ENCODE results near the gene SUSD3. TPM values are rescaled to one million over a fixed set of nuclear protein-coding genes. Genes with fewer than 3 reads are reported as not detected.

Gene SUSD3
- total and polyA plus RNA-seq, 10 of the 15 experiments (the other 5 are each of a cell fraction or from before 2014, with no cell fraction given) = 2.5 to 92.0 (median 31.1) TPM

DNA sequence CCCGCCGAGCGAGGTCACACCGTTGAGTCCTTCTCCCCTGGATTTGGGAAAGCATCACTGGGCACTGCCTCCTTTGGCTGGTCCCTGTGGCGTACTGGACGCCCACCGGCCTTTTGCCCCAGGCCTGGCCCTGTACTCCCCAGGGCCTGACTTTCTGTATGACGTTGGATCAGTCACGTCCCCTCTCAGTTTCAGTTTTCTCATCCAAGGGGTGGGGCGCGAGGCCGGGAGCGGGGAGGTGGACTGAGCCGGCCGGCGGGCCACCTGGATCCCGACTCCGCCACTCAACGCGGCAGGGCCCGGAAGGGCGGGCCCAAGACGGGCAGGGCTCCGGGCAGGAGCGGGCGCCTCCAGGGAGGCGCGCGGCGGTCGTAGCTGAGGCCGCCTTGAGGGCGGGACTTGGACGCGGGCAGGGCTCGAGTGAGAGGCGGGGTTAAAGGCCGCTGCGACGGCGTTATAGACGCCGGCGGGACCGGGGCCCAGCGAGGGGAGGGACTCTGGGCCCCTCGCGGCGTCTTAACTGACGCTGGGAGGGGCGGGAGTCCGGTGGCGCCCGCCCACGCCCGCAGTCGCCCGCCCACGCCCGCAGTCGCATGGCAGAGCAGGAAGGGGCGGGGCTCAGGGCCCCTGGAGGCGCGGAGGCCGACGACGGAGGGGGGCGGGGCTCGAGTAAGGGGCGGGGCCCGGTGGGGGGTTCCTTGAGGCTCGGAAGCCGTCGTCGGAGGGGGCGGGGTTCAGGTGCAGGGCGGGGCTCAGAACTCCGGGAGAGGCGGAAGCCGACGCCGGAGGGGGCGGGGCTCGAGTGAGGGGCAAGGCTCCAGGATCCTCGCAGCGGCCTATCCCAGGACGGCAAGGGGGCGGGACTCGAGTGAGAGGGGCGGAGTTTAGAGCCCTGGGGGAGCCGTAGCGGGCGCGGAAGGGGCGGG lies 37.0 kb downstream of the SUSD3 start (continued):
- TF ChIP-seq, protein P1, sequence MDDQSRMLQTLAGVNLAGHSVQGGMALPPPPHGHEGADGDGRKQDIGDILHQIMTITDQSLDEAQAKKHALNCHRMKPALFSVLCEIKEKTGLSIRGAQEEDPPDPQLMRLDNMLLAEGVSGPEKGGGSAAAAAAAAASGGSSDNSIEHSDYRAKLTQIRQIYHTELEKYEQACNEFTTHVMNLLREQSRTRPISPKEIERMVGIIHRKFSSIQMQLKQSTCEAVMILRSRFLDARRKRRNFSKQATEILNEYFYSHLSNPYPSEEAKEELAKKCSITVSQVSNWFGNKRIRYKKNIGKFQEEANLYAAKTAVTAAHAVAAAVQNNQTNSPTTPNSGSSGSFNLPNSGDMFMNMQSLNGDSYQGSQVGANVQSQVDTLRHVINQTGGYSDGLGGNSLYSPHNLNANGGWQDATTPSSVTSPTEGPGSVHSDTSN (IDR thresholded peaks at IDR 0.05; ENCODE audit: insufficient replicate concordance, low read depth, low read length) = peak; percentile 57
- TF ChIP-seq RCOR1 (conservative IDR thresholded peaks at IDR 0.05; ENCODE audit: low read depth, low read length) = no peak
- TF ChIP-seq NFYA (IDR thresholded peaks at IDR 0.05; ENCODE audit: borderline replicate concordance, low read depth, low read length) = no peak
- TF ChIP-seq, protein P2, sequence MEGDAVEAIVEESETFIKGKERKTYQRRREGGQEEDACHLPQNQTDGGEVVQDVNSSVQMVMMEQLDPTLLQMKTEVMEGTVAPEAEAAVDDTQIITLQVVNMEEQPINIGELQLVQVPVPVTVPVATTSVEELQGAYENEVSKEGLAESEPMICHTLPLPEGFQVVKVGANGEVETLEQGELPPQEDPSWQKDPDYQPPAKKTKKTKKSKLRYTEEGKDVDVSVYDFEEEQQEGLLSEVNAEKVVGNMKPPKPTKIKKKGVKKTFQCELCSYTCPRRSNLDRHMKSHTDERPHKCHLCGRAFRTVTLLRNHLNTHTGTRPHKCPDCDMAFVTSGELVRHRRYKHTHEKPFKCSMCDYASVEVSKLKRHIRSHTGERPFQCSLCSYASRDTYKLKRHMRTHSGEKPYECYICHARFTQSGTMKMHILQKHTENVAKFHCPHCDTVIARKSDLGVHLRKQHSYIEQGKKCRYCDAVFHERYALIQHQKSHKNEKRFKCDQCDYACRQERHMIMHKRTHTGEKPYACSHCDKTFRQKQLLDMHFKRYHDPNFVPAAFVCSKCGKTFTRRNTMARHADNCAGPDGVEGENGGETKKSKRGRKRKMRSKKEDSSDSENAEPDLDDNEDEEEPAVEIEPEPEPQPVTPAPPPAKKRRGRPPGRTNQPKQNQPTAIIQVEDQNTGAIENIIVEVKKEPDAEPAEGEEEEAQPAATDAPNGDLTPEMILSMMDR (IDR thresholded peaks at IDR 0.05 in 2 of 3, conservative IDR thresholded peaks at IDR 0.05 in 1 of 3; ENCODE audit: control insufficient read depth in 2 of 3, extremely low read depth in 1 of 3, insufficient read depth in 1 of 3, low read depth in 3 of 3, low read length in 3 of 3) = no peak
- no peak for TF ChIP-seq ZZZ3 (IDR thresholded peaks at IDR 0.05; ENCODE audit: control insufficient read depth, insufficient read length, low read depth)
- no peak for TF ChIP-seq EZH2 (IDR thresholded peaks at IDR 0.05; ENCODE audit: borderline replicate concordance, control insufficient read depth, low read depth, low read length)
- TF ChIP-seq MTA3 (IDR thresholded peaks at IDR 0.05; ENCODE audit: borderline replicate concordance, low read length) = no peak
- no peak for TF ChIP-seq CREB1 (IDR thresholded peaks at IDR 0.05; ENCODE audit: low read depth)
